Fibroblast of mammary gland (primary cell): ENCODE results near the gene FGF8.
A peak's percentile ranks its signal among the peaks of the same experiment; 100 is the strongest.

ENCODE experiments used
- DNase-seq: peaks from one replicate; pipeline ENCODE4 v3.0.0-alpha.2; 2010; ENCODE audit warnings: low read depth
- H3K4me3 ChIP-seq: 2 replicates; pipeline ENCODE4 v1.5.1; 2011; ENCODE audit warnings: low read depth, mild to moderate bottlenecking, low read length, moderate library complexity; ENCODE audit not compliant: control insufficient read depth
- TF ChIP-seq, protein P1 (sequence below): conservative IDR thresholded peaks from 2 replicates; pipeline ENCODE4 v1.5.1; 2011; ENCODE audit warnings: low read depth, low read length, inconsistent platforms; ENCODE audit not compliant: control insufficient read depth, insufficient read depth

Gene FGF8, protein sequence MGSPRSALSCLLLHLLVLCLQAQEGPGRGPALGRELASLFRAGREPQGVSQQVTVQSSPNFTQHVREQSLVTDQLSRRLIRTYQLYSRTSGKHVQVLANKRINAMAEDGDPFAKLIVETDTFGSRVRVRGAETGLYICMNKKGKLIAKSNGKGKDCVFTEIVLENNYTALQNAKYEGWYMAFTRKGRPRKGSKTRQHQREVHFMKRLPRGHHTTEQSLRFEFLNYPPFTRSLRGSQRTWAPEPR

DNA sequence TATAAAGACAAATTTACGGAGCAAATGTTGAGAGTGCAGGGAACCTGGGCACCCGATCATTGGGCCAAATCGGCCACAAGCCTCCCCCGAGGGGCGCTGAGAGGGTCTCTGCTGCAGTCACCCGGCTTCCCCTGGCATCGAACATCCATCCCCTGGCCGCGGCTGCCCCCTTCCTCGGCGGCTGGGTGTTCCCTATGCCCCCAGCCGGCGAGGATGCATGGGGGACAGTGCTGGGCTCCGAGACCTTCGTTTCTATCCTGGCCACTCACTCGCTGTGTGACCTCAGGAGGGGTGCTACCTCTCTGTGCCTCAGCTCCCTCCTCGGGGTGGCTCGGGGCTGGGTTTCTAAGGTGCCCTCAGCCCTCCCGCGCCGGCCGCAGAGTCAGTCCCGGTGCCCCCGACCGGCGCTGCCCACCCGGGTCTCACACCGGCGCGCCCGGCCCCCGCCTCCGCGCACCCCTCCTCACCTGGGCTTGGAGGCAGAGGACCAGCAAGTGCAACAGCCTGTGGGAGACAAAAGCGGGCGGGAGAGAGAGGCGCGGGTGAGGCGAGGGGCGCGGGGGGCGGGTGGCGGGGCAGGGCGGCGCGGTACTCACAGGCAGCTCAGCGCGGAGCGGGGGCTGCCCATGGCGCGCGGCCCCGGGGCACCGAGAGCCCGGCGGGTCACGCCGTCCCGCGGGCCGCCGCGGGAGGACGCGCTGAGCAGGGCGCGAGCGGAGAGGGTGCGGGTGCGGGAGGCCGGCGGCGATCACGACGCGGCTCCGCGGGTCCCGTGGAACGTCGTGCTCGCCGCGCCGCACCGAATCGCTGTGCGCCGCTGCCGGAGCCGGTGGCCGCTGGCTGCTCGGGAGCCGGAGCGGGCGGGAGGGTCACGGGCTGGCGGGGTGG is at the start of gene FGF8:
Gene FGF8, minus strand, starts transcription at position 842 of the 888 bp plus-strand sequence. Its CDS starts 214 bp downstream, at position 628.
- H3K4me3 ChIP-seq = no peak within 1 kb of the TSS
- no peak for DNase-seq
- TF ChIP-seq, protein P1, sequence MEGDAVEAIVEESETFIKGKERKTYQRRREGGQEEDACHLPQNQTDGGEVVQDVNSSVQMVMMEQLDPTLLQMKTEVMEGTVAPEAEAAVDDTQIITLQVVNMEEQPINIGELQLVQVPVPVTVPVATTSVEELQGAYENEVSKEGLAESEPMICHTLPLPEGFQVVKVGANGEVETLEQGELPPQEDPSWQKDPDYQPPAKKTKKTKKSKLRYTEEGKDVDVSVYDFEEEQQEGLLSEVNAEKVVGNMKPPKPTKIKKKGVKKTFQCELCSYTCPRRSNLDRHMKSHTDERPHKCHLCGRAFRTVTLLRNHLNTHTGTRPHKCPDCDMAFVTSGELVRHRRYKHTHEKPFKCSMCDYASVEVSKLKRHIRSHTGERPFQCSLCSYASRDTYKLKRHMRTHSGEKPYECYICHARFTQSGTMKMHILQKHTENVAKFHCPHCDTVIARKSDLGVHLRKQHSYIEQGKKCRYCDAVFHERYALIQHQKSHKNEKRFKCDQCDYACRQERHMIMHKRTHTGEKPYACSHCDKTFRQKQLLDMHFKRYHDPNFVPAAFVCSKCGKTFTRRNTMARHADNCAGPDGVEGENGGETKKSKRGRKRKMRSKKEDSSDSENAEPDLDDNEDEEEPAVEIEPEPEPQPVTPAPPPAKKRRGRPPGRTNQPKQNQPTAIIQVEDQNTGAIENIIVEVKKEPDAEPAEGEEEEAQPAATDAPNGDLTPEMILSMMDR = no peak

DNA sequence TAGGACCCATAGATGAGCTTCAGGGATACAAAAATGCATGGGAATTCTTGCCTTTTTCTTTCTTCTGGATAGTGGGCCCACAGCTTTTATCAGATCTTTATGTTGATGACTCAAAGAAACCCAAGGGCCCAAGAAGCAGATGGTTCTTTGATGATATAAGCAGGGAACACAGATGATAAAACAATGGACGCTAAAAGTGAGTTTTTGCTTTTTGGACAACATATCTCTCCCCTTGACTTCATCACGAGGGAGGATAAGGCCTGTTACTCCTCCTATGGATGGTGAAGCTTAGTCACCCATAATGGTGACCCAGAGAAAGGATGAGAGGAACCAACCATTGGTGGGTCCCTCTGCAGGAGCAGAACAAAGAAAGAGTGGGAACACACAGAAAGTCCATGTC is 48.8 kb upstream of the FGF8 start:
- DNase-seq = no peak
- no peak overlapping the region for H3K4me3 ChIP-seq
- TF ChIP-seq, protein P1 = no peak

DNA sequence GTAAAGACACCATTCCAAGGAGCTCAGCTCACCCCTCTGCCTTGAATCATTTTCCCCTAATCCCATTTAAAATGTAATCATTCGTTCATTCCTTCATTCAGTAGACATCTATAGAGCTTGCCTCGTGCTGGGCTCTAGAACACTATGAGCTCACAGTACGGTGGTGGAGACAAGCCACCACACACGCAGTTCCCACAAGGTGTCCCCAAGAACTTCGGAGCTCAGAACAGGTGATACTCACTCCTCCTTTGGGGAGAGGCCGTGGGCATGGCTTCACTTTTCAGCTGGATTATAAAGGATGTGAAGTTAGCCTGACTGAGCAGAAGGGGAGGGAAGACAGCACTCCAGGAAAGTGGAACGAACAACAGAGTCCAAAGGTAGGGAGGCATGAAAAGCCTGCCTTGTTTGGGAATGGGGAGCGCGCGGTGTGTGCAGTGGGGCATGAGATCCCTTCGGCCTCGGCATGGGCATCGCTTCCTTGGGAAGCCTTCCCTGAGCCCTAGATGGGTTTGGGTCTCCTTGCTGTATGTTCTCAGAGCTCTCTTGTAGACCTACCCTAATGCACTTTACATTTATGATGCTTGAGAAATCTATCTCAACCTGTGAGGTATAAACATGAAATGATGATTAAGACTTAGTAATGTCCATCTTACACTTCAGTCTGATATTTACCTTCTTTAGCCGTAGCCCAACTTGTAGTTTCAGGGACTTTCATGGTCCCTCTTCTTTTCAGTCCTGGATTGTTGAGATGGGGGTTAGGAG is 43.1 kb upstream of the FGF8 start:
- TF ChIP-seq, protein P1 = no peak
- no peak for DNase-seq
- peak overlapping the region; percentile 58 for H3K4me3 ChIP-seq

DNA sequence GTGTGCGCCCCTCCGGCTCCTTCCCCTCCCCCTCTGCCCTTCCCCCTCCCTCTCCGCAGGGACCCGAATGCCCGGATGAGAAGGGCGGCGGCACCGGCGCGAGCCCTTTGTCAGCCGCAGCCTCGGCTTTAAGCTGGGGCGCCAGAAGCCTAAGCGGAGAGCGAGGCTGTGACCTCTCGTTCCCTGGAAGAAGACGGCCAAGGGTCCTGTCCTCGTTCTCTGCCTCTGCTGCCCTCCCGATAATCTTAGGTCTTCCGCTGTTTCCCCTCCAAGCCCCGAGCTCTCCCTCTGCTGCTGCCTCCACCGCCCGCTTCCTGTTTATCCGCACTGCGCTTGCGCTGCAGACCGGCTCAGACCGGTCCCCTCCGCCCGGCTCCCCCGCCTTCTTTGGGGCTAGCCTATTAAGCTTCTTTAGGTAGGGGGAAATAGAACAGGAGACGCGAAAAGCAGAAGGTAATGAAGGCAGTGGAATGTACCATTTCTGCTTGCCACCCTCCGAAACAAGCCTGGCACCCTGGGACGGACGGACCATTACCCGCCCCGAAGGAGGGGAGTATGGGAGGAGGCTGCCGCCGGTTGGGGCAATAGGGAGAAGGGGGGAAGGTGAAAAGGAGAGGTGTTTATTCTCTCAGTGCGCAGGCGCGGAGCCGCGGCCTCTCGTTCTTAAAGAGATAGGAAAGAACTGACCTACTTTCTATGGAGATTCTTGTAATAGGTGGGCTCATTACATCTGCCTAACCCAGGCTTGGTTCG is 42.4 kb upstream of the FGF8 start, which contains the start of gene OGA:
Gene OGA, minus strand, starts transcription at position 326 of the 753 bp plus-strand sequence. CDS start 422 bp downstream, outside the sequence.
- peak; percentile 100 for DNase-seq
- peak within 1 kb of the TSS; percentile 81 for H3K4me3 ChIP-seq
- TF ChIP-seq, protein P1 = no peak

DNA sequence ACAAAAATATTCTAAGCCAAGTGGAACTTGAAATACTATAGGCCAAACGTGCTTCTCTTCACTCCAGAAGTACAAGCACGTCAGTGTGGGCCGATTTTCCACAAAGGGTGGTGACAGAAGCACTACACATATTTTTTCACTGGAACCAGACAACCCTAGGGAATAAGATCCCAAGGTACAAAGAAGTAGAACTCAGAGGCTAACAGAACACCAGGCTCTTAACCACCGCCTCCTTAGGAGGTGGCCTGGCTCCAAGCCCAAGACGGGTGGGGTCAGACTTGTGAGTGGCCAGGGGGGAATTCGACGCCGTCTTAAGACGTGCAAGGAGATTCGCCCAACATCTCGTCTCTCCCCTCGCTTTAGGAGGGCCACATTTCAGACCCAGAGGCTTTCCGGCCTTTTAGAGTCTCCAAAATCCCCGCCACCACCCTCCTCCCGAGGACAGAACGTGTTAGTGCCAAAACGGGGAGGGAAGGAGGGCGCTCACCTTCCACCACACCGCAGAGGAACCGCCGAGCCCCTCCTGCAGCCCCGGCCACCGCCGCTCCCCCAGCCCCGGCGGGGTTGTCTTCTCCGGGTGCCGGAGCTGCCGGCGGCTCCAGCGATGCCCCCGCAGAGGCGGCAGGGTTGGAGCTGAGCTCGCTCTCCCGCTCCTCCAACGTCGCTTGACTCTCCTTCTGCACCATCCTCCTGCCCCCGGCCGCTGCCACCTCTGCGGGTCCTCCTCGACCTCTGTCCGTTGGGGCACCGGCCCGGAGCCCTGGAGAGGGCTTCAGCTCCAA is 41.6 kb upstream of the FGF8 start:
- TF ChIP-seq, protein P1 = no peak
- peak; percentile 98 for DNase-seq

More for the DNA sequence above, 41.6 kb upstream of the FGF8 start:
- peak overlapping the region; percentile 81 for H3K4me3 ChIP-seq
